Gastroesophageal sphincter (tissue), 4 donors: ENCODE results near the gene OR10G7. TPM values are rescaled to one million over a fixed set of nuclear protein-coding genes. Genes with fewer than 3 reads are reported as not detected.
"Not testable (repeated sequence)": the region's sequence is repeated elsewhere in the genome, so short reads cannot be mapped to it uniquely, and the experiment has no call there.

ENCODE experiments used
- ATAC-seq: fragments of 150-250 bp; one replicate; pipeline ENCODE4 v1.9.1; 2016; ENCODE audit warnings: mild to moderate bottlenecking, moderate library complexity
- H3K27ac ChIP-seq, 4 donors: fragments of 200-600 bp; sonication (generic) in 3 of 4; 1 replicate in 3 of 4; 2 replicates in 1 of 4; pipeline ENCODE4 v1.5.1; 2016 to 2019
- H3K27me3 ChIP-seq: fragments of 200-600 bp; sonication (generic); one replicate; pipeline ENCODE4 v1.5.1; 2019
- H3K36me3 ChIP-seq, 2 donors: fragments of 200-600 bp; sonication (generic); one replicate each; pipeline ENCODE4 v1.5.1; 2019; ENCODE audit warnings: control low read depth in 1 of 2
- H3K4me1 ChIP-seq, 3 donors: fragments of 200-600 bp; sonication (generic); 1 replicate in 2 of 3; 2 replicates in 1 of 3; pipeline ENCODE4 v1.5.1; 2016 to 2019; ENCODE audit warnings: control low read depth in 2 of 3
- H3K4me3 ChIP-seq, 2 donors: fragments of 200-600 bp; sonication (generic); one replicate each; pipeline ENCODE4 v1.5.1; 2019; ENCODE audit warnings: mild to moderate bottlenecking in 1 of 2, moderate library complexity in 1 of 2
- H3K9me3 ChIP-seq, 3 donors: fragments of 200-600 bp; sonication (generic); one replicate each; pipeline ENCODE4 v1.5.1; 2017 to 2019; ENCODE audit warnings: control low read depth in 2 of 3
- EP300 ChIP-seq: sonication (generic); formaldehyde crosslinking; IDR thresholded peaks from one replicate; pipeline ENCODE4 v1.6.1; 2017; ENCODE audit warnings: antibody characterized with exemption, mild to moderate bottlenecking
- POLR2A ChIP-seq, 2 donors: fragments of 450-650 bp; IDR thresholded peaks; one replicate each; pipeline ENCODE4 v1.6.1; 2017; ENCODE audit warnings: antibody characterized with exemption in 2 of 2, mild to moderate bottlenecking in 2 of 2, moderate library complexity in 1 of 2
- POLR2AphosphoS5 ChIP-seq: sonication (generic); formaldehyde crosslinking; IDR thresholded peaks from one replicate; pipeline ENCODE4 v1.6.1; 2017; ENCODE audit warnings: antibody characterized with exemption
- WGBS, 2 donors: methylation state at CpG; one replicate each; pipeline ENCODE4 v1.1.5; 2018; ENCODE audit warnings: low coverage in 1 of 2; 5-methylcytosine and 5-hydroxymethylcytosine counted together
- total RNA-seq, 4 donors: library from RNA; depleted of rRNA; stranded (reverse); fragments of >200 nt; gene quantifications; one replicate each; pipeline ENCODE4 v1.1.0, GENCODE V29; 2016
- TF ChIP-seq, protein P1 (sequence below), 4 experiments: fragments of 200-600 bp in 2 of 4; fragments of 450-650 bp in 2 of 4; sonication (generic) in 1 of 4; IDR thresholded peaks; one replicate each; pipeline ENCODE4 v1.5.1; 2017 to 2019; ENCODE audit warnings: antibody characterized with exemption in 4 of 4, mild to moderate bottlenecking in 2 of 4, moderate library complexity in 2 of 4

OR10G7 gene
- total RNA-seq, 4 donors from 2014 or later: not detected

DNA sequence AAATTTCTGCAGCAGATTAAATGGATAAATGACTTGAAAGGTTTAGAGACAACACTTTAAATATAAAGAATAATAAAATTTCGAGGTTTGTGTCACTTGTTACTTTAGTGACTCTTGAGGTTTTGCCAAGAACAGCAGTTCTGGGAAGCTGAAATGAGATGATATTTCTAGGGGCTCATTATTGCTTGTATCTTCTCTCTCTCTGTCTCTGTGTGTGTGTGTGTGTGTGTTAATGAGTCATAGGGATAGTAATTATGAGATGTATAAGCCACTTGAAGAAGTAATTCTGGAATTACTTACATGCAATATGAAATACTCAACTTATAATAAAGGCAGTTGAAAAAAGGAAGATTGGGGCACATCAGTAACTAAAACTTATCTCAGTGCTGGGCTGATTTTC lies 9.6 kb upstream of the OR10G7 start:
- Histone ChIP-seq H3K27ac (no peak overlapping the region), H3K27me3 (no peaks in the 10 kb centered on the region), H3K4me1 (no peaks in the 10 kb centered on the region), H3K4me3 (no peak overlapping the region), H3K36me3 (no peaks in the 10 kb centered on the region), H3K9me3 (no peaks in the 10 kb centered on the region)
- ATAC-seq: no peak
- TF ChIP-seq, protein P1, sequence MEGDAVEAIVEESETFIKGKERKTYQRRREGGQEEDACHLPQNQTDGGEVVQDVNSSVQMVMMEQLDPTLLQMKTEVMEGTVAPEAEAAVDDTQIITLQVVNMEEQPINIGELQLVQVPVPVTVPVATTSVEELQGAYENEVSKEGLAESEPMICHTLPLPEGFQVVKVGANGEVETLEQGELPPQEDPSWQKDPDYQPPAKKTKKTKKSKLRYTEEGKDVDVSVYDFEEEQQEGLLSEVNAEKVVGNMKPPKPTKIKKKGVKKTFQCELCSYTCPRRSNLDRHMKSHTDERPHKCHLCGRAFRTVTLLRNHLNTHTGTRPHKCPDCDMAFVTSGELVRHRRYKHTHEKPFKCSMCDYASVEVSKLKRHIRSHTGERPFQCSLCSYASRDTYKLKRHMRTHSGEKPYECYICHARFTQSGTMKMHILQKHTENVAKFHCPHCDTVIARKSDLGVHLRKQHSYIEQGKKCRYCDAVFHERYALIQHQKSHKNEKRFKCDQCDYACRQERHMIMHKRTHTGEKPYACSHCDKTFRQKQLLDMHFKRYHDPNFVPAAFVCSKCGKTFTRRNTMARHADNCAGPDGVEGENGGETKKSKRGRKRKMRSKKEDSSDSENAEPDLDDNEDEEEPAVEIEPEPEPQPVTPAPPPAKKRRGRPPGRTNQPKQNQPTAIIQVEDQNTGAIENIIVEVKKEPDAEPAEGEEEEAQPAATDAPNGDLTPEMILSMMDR (IDR thresholded peaks at IDR 0.05): no peak
- TF ChIP-seq EP300: no peak
- no peak for TF ChIP-seq POLR2A (IDR thresholded peaks at IDR 0.05)
- TF ChIP-seq POLR2AphosphoS5: no peak
- WGBS, 2 donors: 50 to 73% methylated on average over 1 of the region's 1 CpG

DNA sequence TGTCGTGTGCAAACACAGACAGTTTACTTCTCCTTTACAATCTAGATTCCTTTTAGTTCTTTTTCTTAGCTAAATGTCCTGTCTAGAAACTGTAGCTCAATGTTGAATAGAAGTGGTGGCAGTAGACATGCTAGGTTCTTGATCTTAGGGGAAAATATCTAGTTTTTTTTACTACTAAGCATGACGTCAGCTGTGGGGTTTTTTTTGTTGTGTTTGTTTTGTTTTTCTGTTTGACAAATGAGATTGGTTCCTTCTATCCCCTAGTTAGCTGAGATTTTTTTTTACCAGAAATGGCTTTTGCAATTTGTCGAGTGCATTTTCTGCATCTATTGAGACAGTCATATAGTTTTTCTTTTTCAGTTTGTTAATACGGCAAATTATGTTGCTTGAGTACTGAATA lies 2.3 kb upstream of the OR10G7 start:
- no peaks in the 10 kb centered on the region for H3K36me3 ChIP-seq
- TF ChIP-seq EP300 (no peak), POLR2AphosphoS5 (no peak), POLR2A (IDR thresholded peaks at IDR 0.05) (no peak)
- TF ChIP-seq, protein P1 (IDR thresholded peaks at IDR 0.05): no peak
- no peaks in the 10 kb centered on the region for H3K4me1 ChIP-seq
- H3K4me3 ChIP-seq: no peak overlapping the region
- H3K27me3 ChIP-seq: no peaks in the 10 kb centered on the region
- no peak for ATAC-seq
- H3K9me3 ChIP-seq: no peaks in the 10 kb centered on the region
- WGBS, 2 donors: 60 to 68% methylated on average over 2 to 4 of the region's 4 CpGs
- no peak overlapping the region for H3K27ac ChIP-seq

GRCh38 chr11:124039557-124039956 lies 1.6 kb downstream of the OR10G7 start:
- H3K4me3 ChIP-seq: no peak overlapping the region
- H3K27me3 ChIP-seq: no peaks in the 10 kb centered on the region
- TF ChIP-seq POLR2A (IDR thresholded peaks at IDR 0.05): no peak
- TF ChIP-seq EP300: no peak
- TF ChIP-seq POLR2AphosphoS5: no peak
- TF ChIP-seq, protein P1 (IDR thresholded peaks at IDR 0.05): no peak
- no peak overlapping the region for H3K27ac ChIP-seq
- no peaks in the 10 kb centered on the region for H3K4me1 ChIP-seq
- no peaks in the 10 kb centered on the region for H3K36me3 ChIP-seq
- ATAC-seq: no peak
- H3K9me3 ChIP-seq: no peaks in the 10 kb centered on the region
- WGBS, 2 donors: 86% methylated on average over 1 of the region's 9 CpGs; no CpG with 5 or more reads in 1 of the 2 donors

DNA sequence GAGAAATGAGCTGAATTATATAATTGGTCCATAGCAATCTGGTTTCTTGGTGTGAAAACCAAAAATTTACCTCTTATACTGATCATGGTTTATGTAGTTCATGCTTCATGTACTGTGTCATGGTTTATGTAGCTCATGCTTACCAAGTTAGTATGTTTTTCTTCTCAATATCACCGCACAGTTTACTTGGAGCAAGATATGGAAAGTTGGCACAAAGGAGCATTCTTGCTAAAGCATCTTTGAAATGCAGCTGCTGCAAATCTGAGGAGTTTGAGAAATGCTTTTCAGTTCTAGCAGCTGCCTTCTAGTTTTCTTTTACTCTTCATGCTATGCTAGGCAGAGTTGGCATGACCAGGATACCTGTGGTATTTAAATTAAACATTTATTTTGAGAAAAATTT lies 4.5 kb downstream of the OR10G7 start:
- H3K4me3 ChIP-seq: no peak overlapping the region
- 18 to 32% methylated on average over 1 of the region's 1 CpG for WGBS, 2 donors
- TF ChIP-seq EP300 (no peak), POLR2A (IDR thresholded peaks at IDR 0.05) (no peak), POLR2AphosphoS5 (no peak)
- TF ChIP-seq, protein P1 (IDR thresholded peaks at IDR 0.05): no peak
- no peak overlapping the region for H3K27ac ChIP-seq
- no peaks in the 10 kb centered on the region for H3K9me3 ChIP-seq
- H3K27me3 ChIP-seq: no peaks in the 10 kb centered on the region
- ATAC-seq: no peak
- H3K4me1 ChIP-seq: no peaks in the 10 kb centered on the region
- H3K36me3 ChIP-seq: no peaks in the 10 kb centered on the region

DNA sequence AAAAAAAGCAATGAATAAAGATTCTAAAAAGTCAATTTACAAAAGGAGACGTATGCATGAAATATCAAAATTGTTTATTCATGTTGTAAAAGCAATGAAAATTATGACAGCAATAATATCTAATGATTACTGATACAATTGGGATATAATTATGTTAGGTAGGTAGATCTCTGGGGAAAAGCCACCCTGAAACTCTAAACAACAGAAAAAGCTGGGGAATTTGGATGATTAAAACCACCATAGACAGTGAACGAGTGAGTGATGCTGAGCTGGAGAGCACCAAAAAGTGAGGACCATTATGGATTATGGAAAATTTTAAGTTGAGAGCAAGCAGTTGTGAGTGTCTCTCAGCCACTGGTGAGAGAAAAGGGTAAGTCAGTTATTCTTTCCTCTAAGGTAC lies 14.6 kb downstream of the OR10G7 start, which contains the start of gene OR10G8:
Gene OR10G8 (plus strand): TSS at position 301 of the 400 bp plus-strand sequence. CDS start 2,825 bp downstream, outside the sequence.
- no peaks in the 10 kb centered on the region for H3K36me3 ChIP-seq
- no peaks in the 10 kb centered on the region for H3K4me1 ChIP-seq
- no peaks in the 10 kb centered on the region for H3K27me3 ChIP-seq
- WGBS, 2 donors: 30 to 49% methylated on average over 2 of the region's 2 CpGs
- no peak within 1 kb of the TSS for H3K4me3 ChIP-seq
- TF ChIP-seq POLR2AphosphoS5: no peak
- TF ChIP-seq, protein P1 (IDR thresholded peaks at IDR 0.05): no peak
- TF ChIP-seq POLR2A (IDR thresholded peaks at IDR 0.05): no peak
- TF ChIP-seq EP300: no peak
- no peak for ATAC-seq
- H3K27ac ChIP-seq: no peak within 1 kb of the TSS
- H3K9me3 ChIP-seq: no peaks in the 10 kb centered on the region

- not testable (repeated sequence) for ATAC-seq, H3K27me3 ChIP-seq, H3K4me3 ChIP-seq, H3K9me3 ChIP-seq, H3K4me1 ChIP-seq, H3K36me3 ChIP-seq, H3K27ac ChIP-seq
- WGBS, 2 donors: no CpG with 5 or more reads among the region's 9 CpGs
Measured at GRCh38 chr11:124015837-124016236, 25.3 kb downstream of the OR10G7 start.
